Suprapubic skin (tissue), 4 donors: ENCODE measurements around the gene EBLN2.

Source experiments
- EP300 ChIP-seq: sonication (generic); formaldehyde crosslinking; IDR thresholded peaks from one replicate; pipeline ENCODE4 v1.6.1; 2017; ENCODE audit warnings: antibody characterized with exemption
- POLR2AphosphoS5 ChIP-seq, 3 donors: sonication (generic); formaldehyde crosslinking; IDR thresholded peaks; one replicate each; pipeline ENCODE4 v1.6.1; 2017; ENCODE audit warnings: antibody characterized with exemption in 3 of 3
- TF ChIP-seq, protein P1 (sequence below), 2 donors: fragments of 200-600 bp in 1 of 2; fragments of 450-650 bp in 1 of 2; sonication (generic) in 1 of 2; IDR thresholded peaks; one replicate each; pipeline ENCODE4 v1.5.1; 2016 to 2019; ENCODE audit warnings: antibody characterized with exemption in 2 of 2, mild to moderate bottlenecking in 1 of 2, moderate library complexity in 1 of 2

GRCh38 chr3:73069187-73069586 is 7.7 kb downstream of the EBLN2 start:
- TF ChIP-seq POLR2AphosphoS5 (IDR thresholded peaks at IDR 0.05), result no peak
- TF ChIP-seq, protein P1, sequence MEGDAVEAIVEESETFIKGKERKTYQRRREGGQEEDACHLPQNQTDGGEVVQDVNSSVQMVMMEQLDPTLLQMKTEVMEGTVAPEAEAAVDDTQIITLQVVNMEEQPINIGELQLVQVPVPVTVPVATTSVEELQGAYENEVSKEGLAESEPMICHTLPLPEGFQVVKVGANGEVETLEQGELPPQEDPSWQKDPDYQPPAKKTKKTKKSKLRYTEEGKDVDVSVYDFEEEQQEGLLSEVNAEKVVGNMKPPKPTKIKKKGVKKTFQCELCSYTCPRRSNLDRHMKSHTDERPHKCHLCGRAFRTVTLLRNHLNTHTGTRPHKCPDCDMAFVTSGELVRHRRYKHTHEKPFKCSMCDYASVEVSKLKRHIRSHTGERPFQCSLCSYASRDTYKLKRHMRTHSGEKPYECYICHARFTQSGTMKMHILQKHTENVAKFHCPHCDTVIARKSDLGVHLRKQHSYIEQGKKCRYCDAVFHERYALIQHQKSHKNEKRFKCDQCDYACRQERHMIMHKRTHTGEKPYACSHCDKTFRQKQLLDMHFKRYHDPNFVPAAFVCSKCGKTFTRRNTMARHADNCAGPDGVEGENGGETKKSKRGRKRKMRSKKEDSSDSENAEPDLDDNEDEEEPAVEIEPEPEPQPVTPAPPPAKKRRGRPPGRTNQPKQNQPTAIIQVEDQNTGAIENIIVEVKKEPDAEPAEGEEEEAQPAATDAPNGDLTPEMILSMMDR (IDR thresholded peaks at IDR 0.05), result no peak
- no peak for TF ChIP-seq EP300
